Neural progenitor cell (in vitro differentiated cells): Measurements from ENCODE around the gene WRAP73.

Experiments used
- EZH2 ChIP-seq: fragments of 200-600 bp; sonication (generic); IDR thresholded peaks from 2 replicates; pipeline ENCODE4 v1.6.1; 2017; ENCODE audit warnings: antibody characterized with exemption, mild to moderate bottlenecking, moderate library complexity
- TF ChIP-seq, protein P1 (sequence below): fragments of 200-600 bp; sonication (generic); IDR thresholded peaks from 2 replicates; pipeline ENCODE4 v1.5.1; 2017; ENCODE audit warnings: antibody characterized with exemption, mild to moderate bottlenecking

DNA sequence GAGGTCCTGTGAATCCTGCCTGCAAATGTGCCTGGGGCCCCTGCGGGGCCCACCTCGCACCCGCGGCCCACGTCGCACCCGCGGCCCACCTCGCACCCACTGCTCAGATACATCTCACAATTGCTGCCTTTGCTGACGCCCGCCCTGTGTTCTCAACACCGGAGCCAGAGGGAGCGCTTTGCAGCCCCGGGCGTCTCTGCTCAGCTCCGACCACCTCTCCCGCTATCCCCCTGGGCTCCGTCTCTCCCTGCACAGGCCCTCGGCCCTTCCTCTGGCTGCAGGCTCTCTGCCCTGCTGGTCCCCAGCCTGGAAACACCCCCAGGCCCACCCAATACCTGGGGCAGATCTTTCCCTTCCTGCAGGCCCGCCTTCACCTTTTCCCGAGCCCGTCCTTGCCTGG, 47.2 kb upstream of the WRAP73 start:
- TF ChIP-seq, protein P1, sequence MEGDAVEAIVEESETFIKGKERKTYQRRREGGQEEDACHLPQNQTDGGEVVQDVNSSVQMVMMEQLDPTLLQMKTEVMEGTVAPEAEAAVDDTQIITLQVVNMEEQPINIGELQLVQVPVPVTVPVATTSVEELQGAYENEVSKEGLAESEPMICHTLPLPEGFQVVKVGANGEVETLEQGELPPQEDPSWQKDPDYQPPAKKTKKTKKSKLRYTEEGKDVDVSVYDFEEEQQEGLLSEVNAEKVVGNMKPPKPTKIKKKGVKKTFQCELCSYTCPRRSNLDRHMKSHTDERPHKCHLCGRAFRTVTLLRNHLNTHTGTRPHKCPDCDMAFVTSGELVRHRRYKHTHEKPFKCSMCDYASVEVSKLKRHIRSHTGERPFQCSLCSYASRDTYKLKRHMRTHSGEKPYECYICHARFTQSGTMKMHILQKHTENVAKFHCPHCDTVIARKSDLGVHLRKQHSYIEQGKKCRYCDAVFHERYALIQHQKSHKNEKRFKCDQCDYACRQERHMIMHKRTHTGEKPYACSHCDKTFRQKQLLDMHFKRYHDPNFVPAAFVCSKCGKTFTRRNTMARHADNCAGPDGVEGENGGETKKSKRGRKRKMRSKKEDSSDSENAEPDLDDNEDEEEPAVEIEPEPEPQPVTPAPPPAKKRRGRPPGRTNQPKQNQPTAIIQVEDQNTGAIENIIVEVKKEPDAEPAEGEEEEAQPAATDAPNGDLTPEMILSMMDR = no peak
- TF ChIP-seq EZH2 = no peak
